IPS-11a (cell line): Measurements from ENCODE around the gene TBC1D10A.

Experiments
- H3K4me3 ChIP-seq: one replicate; pipeline ENCODE4 v1.5.1; 2013; ENCODE audit warnings: low read depth, low read length, control low read depth

The TBC1D10A gene

DNA sequence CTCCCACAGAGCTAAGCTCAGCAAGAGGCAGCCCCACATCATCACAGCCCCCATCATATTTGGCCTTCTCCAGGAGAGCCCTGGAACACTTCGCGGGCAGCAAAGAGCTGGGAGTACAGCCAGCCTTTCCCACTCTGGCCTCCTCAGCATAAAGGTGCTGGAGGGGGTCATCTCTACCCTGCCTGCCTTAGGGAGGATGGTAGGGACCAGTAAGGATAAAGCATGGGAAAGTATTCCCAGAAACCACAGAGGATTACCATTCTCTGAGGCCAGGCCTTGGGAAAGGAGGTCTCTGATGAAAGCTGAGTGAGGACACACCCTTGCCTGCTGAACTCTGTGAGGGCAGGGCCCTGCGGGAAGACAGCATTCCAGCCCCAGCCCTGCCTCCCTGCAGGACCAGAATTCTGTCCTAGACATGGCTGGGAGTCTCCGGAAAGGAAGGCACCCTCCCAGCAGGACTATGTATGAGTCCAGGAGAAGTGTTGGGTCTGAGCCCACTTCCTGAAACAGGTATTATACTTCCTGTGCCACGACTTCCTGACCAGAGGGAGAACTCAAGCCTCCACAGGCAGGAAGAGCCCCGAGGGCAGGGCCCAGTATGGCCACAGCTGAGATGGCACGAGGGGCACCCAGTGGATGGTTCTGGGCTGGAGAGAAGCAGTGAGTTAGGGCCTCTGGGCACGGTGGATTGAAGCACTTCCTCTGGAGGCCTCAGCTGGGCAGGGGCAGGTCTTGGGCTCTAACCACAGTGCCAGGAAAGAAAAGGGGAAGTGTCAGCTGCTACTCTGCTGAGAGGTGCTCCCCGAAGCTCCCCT lies 24.5 kb downstream of the TBC1D10A start:
- no peak overlapping the region for H3K4me3 ChIP-seq

DNA sequence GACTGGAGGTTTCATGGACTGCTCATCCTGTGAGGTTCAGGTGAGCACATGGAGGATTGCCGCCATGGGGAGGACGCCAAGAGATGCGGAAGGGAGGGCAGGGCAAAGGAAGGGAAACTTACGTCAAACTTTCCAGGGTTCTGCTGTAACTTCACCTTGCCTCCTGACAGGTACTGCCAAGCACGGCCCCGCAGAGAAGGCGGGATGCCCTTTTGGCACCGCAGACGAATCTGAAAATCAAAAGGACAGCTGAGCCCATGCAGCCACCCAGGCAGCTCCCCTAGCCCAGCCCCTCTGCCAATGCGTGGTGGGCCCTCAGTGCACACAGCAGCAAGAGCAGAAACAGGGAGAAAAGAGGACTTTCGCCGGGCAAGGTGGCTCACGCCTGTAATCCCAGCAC lies 27.4 kb downstream of the TBC1D10A start:
- H3K4me3 ChIP-seq, result no peak overlapping the region

DNA sequence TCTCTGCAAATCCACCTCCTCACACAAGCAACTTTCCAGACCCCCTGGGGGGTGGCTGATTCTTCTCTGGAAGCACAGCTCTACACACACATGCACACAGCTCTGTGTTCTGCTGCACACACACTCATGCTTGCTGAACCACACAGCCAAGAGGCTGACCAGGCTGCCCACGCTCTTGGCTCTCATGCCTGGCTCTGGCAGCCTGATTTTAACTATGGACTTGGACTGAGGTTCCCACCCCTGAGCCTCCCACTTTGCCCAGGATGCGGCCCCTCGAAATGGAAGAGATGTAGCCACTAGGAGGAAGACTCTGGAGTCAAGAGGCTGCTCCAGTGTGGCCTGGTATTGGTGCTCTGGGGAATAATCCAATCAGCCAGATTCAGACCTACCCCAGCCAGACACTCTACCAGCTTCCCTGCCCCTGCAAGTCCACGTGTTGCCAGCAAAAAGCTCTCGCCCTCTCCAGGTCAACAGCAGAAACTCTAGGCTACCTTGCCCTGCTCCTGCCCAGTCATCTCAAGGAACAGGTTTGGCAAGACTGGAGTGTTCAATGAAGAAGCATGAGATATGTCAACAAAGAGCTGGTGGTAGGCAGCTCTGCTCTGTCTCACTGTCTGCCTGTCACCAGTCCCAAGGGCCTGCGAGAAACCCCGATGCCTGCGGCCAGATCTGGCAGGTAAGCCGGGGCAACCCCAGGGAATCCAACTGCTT lies 28.6 kb downstream of the TBC1D10A start:
- H3K4me3 ChIP-seq, result no peak overlapping the region

DNA sequence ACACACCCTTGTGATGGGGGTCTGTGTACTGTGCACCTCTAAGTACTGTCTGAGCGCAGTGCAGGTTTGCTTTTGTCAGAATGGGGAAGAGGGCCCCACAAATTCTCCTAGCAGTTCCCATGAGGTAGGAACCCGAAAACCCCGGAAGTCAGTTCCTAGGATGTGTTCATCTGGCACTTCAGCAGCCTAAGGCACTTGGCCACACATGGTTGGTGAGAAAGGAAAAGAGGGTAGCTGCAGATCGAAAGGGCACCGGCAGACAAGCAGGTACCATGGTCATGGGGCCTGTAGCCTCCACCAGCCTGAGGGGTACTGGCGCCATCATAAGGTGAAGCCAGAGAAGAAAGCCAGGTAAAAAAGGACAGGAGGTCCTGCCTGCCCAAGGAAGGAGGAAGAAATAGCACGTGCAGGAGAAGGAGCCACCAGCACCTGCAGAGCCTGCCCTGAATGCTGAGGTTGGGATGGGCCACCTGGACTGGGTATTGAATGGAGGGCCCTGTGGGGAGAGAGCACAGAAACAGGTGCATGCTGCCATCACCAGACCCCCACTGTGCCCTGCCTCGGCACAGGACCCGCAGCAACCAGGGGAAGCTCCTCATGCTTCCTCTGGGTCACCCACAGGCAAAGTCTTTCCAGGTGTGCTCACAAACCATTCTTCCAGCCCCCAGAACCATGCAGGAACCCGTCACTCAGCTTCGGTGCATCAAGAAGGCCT lies 29.3 kb downstream of the TBC1D10A start:
- no peak overlapping the region for H3K4me3 ChIP-seq

DNA sequence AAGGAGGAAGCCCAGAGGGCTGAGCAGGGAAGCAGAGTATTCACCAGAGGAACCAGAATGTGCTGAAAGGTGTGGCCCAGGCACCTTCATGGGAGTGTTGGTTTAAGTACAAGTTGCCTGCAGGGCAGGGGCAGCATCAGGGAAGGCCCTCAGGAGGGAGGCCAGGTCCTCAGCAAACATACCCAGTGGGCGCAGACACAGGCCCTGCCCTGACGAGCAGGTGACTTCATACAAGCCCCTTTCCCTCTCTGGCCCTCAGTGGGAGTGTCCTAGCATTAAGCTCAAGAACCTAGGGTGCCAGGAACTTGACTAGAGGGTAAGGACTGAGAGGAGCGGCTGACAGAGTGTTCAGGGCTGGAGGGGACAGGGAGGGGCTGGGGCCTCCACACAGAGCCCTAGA lies 29.9 kb downstream of the TBC1D10A start:
- no peak overlapping the region for H3K4me3 ChIP-seq

DNA sequence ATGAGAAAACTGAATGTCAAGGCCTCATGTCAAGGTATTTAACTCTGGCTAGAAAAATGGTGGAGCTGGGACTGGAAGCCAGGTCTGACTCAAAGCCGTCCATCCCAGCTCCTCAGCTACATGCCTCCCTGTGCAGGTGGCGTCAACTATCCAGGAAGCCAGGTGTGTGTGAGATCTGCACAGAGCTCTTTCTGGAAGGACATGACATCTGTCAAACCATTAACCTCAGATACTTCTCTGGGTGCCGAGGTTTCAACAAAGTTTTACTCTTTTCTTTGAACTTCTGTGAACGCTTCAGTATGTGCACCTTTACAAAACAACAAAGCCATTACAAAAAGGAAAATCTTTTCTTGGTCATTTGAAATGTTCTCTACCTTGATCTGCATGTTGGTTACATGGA lies 30.4 kb downstream of the TBC1D10A start:
- H3K4me3 ChIP-seq, result no peak overlapping the region

DNA sequence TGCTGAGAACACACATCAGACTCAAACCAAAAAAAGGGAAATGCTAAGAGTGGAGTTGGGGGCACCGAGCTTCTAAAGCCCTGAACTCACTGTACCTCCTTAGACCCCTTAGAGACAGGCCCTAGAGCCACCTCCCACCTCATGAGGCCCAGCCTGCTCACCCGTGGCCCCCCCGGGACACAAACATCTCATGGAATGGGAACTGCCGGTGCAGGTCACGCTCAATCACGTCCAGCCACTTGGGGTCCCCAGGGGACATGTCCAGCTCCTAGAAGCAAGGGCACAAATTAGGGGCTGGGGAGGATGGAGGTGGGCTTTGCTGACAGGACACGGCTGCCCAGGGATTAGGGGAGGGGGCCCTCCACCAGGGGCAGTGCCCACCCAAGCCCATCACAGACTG lies 31.2 kb downstream of the TBC1D10A start:
- H3K4me3 ChIP-seq, result no peak overlapping the region

DNA sequence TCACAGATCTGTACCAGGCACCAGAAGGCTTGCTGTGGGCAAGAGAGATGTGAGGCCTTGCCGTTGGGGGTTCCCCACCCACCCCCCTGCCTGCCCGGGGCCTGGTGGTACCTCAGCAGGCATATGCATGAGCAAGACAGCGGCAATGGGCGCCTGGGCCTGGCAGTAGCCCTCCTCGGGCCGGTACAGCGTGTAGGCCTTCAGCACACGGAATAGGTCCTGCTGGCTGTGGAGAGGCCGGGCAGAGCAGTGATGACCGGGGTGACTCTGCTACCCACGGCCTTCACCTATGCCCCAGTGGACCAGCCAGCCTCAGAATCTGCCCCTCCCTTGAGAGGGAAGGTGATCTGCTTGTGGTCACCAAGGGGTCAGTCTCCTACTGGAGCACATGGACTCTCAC lies 31.9 kb downstream of the TBC1D10A start:
- no peak overlapping the region for H3K4me3 ChIP-seq

DNA sequence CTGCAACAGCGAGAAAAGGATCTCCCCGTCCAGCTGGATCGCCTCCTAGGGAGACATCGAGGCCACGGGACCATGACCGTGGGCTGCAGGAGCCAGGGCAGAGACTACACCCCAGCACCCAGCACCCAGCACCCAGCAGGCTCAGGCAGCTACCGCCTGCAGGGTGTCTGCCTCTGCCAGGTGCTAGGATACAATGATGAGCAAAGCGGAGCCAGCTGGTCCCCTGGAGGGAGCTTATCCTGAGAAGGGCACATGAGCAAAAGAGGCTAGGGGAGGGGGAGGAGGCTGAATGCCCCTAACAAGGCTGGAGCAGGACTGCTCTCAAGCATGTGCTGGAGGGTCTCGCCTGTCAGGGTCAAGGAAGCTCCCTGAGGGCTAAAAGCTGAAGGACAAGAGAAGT lies 32.7 kb downstream of the TBC1D10A start:
- no peak overlapping the region for H3K4me3 ChIP-seq

DNA sequence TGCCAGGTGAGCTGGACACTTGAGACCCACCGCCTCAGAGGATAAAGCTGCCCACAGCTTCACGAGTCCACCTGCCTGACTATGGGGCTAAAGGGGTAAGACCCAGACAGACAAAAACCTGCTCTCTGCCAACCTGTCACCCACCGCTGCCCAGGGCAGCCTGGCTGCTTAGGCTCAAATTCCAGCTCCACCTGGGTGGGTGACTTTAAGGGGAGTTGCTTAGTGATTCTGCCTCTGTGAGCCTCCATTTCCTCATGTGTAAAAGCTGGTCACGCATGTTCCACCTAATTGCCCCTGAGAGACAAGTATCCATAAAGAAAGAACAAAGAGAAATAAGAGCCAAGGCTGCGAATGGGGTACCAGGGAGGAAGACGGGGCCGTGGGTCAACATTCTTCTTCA lies 33.7 kb downstream of the TBC1D10A start:
- H3K4me3 ChIP-seq, result no peak overlapping the region

DNA sequence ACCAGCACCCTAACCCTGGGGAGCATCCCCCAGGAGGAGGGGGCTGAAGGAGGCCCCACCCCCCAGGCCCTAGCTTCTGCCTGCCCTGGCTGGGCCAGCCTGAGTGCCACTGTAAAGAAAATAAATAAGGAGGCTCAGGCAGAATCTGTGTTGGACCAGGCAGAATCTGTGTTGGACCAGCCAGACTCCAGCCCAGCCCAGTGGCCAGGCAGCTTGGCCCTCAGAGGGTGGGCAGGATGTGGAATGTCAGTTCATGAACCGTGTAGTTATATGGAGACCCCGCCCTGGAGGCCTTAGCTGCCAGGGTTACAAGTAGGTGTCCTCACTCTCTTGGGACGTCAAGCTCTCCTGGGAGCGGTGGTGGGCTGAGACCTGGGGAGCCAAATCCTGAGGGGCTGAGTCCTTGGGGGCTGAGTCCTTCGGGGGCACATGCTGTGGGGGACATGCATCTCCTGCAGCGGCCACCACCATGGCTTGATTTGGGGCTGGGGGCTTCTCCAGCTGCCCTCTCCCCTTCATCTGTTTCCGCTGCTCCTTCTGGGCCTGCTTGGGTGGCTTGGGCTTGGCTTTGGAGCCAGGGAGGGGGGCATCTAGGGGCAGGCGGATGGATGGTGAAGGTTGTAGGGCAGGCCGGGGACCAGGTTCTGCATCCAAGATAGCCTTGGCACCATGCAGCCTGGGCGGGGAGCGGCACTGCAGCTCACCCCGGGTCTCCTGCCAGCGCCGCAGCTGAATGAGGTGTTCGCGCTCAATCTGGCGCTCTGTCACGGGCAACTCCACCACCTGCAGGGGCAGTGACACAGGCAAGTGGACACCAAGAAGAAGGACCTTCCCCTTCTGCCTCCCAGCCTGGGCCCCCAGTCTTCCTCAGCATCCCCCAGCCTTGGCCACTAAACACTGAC lies 34.4 kb downstream of the TBC1D10A start:
- H3K4me3 ChIP-seq, result no peak overlapping the region

DNA sequence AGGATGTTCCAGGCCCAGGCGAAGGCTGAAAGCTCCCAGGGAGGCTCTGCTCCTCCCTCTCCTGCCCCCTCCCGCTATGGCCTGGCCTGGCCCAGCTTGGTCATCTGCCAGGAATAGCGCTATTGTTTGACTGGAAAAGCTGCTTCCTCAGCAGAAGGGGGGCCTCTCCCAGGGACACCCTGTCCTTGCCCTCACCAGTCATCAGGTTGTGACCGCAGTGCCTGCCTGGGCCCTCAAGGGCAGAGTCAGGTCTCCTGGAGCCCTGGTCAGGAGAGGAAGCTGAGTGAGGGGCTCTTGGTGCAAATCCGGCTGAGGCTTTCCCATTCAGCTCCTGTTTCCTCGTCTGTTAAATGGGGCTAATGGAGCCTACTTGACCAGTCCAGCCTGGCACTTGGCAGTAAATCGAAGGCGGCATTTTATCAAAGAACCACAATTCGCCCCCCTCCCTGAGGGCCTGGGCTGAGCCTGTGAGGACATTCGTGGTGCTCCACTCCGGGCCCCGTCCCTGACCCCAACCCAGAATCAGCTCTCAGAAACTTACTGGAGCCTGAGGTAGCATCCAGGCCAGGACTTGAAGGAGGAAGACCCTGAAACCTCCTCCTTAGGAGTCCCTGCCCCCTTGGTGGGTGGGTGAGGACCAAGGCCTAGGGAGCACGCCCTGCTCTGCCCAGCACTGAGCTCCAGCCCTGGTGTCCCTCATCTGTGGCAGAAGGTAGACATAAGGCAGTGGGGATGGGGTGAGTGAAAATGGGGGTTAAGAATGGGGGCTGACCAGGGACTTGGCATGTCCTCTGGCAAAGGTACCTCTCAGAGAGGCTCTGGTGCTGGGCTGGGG lies 35.5 kb downstream of the TBC1D10A start:
- H3K4me3 ChIP-seq, result no peak overlapping the region

DNA sequence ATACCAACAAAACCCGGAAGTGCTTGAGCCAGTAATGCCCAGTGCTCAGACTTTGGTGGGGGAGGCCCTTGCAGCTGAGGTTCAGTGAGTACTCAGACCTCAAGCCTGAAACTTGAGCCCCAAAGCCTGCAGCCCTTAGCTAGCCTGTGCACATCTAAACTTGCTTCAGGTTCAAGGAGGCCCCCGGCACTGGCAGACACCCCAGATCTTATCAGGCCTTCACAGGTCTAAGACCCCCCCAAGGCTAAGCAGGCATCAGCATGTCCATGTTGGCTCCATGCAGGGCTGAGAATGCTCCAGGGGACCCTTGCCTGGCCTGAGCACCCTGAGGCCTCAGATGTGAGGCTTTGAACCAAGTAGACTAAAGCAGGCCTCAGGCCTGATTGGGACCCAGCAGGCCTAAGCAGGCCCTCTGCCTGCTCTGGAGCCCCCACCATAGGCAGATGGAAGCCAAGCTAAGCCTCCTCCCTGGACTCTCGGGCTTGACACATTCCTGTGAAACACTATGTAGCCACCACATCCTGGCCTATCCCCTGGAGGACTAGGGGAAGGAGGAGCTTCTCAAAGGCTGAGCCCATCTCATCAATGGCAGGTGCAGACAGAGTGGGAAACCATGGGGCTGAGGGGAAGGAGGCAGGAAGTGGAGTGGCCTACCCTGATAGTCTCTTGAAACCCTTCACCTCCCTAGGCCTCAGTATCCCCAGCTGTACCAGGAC lies 36.2 kb downstream of the TBC1D10A start:
- H3K4me3 ChIP-seq, result no peak overlapping the region

DNA sequence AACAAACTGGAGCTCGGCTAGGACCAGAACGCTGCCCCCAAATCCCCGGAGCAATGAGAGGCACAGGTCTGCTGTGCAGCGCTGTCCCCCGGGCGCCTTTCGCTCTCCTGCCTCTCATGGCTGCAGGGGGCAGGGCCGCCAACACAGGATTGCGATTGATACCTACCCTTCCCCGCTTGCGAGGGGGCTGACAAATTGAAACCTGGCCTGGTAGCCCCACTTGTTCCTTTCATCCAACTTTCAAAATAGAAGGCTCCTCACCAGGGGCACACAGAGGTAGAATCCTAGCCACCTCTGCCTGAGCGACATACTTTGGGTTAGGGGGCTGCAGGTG lies 36.8 kb downstream of the TBC1D10A start:
- peak overlapping the region; percentile 67 for H3K4me3 ChIP-seq

DNA sequence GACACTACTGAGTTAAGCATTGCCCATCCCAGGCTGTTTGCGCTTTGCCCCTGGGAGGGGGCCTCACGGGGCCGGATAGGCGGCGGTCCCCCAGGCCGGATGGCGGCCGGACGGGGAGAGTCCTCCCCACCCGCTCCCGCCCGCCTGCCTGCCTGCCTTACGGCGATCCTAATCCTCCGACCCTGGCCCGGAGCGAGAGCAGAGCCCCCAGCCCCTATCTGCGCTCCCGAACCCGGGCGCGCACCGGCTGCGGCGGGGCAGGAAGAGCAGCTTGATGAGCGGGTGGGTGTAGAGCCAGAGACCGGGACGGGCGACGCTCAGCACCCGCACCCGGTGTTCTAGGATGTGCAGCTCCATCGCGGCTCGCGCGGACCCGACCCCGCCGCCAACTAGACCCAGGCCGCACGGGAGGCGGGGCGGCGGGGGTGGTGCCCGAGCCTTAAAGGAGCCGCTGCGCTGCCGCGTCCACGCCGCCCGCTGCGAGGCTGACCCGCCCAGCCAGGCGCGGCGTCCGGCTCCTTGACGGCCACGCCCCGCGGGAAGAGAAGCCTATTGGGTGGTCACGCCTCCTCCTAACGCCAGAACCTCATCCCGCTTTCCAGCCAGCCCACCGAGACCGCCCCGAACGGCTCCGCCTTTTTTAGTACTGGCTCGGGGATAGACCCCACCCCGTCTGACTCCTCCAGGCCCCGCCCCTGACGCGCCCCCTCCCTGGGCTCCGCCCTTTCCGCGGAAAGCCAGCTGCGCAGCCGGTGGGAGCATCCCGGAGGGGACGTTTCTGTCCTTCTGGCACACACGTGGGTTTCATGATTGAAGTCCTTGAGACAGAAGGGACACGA lies 37.4 kb downstream of the TBC1D10A start, which contains the start of gene CASTOR1:
Gene CASTOR1 (minus strand): TSS at position 365 of the 839 bp plus-strand sequence. CDS start 8 bp downstream, at position 357.
- peak within 1 kb of the TSS; percentile 67 for H3K4me3 ChIP-seq

DNA sequence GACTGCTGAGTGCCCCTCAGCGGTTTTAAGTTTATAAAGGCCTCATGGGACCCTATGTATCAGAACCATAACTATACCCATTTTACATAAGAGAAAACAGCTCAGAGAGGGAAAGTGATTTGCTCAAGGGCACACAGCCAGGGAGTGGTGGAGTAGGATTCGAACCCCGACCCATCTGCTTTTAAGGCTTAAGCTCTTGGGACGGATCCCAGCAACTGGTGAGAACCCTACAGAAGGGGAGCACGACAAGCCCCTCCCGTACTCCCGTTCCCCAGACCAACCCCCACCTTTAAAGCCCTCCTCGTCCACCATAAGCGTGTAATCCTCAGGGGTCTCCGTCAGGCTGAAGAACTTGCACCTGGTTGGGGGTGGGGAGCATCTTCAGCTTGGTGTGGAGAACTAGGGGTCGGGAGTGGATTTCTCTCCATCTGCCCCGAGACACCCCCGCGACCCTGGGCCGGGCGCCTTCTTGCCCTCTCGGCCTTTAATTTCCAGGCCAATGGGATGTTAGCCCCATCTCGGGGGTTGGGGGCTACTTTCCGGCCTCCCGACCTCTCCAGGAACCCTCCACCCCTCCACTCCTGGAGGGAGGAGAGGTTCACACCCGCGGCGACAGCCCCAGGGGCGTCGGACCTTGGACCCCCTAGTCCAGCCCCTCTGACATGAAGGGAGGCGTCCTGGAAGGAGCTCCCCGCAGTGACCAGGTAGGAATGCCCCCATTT lies 38.2 kb downstream of the TBC1D10A start:
- peak overlapping the region; percentile 58 for H3K4me3 ChIP-seq

DNA sequence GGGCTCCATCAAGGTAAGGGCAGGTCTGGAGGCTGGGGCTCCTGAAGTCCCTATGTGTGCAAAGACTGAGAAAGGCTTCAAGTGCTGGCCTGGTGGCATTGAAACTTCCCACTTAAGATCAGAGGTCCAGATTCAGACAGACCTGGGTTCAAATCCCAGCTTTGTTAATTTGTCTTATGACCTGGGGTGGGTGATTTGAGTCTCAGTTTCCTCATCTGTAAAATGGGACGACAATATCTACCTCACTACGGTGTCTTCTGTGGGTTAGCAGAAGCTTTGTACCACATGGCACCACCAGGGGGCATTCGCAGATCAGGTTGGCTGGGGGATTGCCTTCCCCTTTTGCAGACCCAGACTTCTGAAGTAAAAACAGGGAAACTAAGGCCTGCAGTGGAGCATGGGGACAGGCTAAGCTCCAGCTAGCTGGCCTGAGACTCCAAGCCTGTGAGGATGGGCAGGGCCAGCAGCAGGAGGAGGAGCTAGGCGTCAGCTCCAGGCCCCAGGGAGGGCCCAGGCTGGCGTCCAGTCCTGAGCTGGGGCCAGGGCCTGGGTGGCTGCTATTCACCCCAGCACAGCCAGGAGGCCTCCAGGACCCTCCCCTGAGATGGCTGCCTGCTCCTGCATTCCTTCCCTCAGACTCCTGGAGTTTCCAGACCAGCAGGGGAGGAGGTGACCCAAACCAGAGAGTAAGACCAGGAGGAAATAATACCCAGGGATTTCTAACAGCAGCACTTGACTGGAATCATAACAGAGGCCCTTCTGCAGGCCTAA lies 38.9 kb downstream of the TBC1D10A start:
- H3K4me3 ChIP-seq, result no peak overlapping the region
